ENCODE data around the gene TTC39C.

DNA sequence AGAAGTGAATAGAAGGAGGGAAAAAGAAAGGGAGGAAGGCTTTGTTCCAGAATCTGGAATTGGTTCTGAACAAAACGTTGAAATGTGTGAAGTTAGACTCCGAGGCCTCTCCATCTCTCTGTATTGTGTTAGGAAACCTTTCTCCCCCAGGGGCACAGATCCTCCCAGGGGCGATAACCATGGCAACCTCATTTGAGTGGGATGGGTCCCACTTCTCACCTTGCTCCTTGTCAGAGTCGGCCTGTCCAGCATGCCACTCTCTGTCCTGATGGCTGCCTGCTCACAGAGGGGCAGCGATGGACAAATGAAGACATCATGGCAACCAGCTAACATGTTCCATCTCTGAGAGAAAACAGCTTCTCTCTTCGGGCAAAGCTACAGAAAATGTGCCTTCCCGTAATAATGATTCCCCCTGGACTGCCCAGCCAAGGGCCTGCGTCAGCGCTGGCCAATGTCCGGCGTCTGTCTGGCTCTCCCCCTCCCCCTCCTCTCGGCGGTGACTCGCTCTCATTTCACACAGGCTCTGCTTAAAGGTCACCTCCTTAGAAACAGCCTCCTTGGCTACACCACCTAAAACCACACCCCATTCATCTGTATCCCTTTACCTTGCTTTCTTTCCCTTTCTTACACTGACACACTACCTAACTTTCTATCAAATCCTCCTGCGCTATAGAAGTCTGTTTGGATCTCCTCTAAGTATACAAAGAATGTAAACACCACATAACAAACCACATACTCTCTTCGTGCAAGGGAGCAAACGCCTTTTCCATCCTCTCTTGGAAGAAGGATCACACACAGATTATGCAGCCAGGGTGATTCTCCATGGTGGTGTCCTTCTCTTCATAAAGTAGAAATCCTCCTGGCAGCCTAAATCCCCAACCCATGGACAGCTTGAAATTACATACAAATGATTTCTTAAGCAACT lies 32.1 kb upstream of the TTC39C start:
- TF ChIP-seq CTCF (IDR thresholded peaks at IDR 0.05; ENCODE audit: insufficient read depth, low read length): no peak
- TF ChIP-seq POLR2AphosphoS5 (IDR thresholded peaks at IDR 0.05; ENCODE audit: low read depth): no peak
- TF ChIP-seq SPI1 (IDR thresholded peaks at IDR 0.05; ENCODE audit: borderline replicate concordance, low read depth): no peak
